ENCODE results near the gene SLC35A4. TPM values are rescaled to one million over a fixed set of nuclear protein-coding genes. Genes with fewer than 3 reads are reported as not detected.
A peak's percentile ranks its signal among the peaks of the same experiment; 100 is the strongest.

Gene SLC35A4
- total RNA-seq, 1 donor from 2014 or later, result 59.9 TPM

- no peaks in the 10 kb centered on the region for H3K9me3 Mint-ChIP-seq (ENCODE audit: unreplicated experiment)
- no peak for FAIRE-seq
- H3K36me3 Mint-ChIP-seq (ENCODE audit: low read depth, unreplicated experiment), result peaks cover 28% of the 10 kb centered on the region
Measured at GRCh38 chr5:140557136-140557805, 7.4 kb upstream of the SLC35A4 start, which contains the start of gene SRA1. SRA1 (minus strand) TSS chr5:140557473; CDS start chr5:140557452, 21 bp downstream.

GRCh38 chr5:140557965-140558364 is 6.7 kb upstream of the SLC35A4 start:
- Histone ChIP-seq H2AFZ (ENCODE audit: low read depth, low read length) (no peak overlapping the region), H3K4me2 (ENCODE audit: low read length) (peak overlapping the region; percentile 86), H3K27me3 (ENCODE audit: insufficient read depth, low read length) (no peaks in the 10 kb centered on the region), H3K4me1 (ENCODE audit: insufficient read depth, low read length) (peaks cover 29% of the 10 kb centered on the region), H4K20me1 (ENCODE audit: insufficient read depth, low read length) (peaks cover 35% of the 10 kb centered on the region), H3K4me3 (ENCODE audit: insufficient read depth, low read depth, low read length) (no peak overlapping the region), H3K79me2 (ENCODE audit: insufficient read depth, low read length) (peaks cover 46% of the 10 kb centered on the region), H3K36me3 (ENCODE audit: insufficient read depth, low read length) (peaks cover 5% of the 10 kb centered on the region), H3K9ac (ENCODE audit: low read length) (peak overlapping the region; percentile 97), H3K27ac (ENCODE audit: low read depth, low read length) (peak overlapping the region; percentile 91), H3K9me3 (ENCODE audit: insufficient read depth, low read depth, low read length) (no peaks in the 10 kb centered on the region)
- Mint-ChIP-seq H3K4me3 (ENCODE audit: unreplicated experiment) (peak overlapping the region; percentile 90), H3K36me3 (ENCODE audit: low read depth, unreplicated experiment) (peaks cover 27% of the 10 kb centered on the region), H3K27me3 (ENCODE audit: low read depth, unreplicated experiment) (no peaks in the 10 kb centered on the region), H3K27ac (ENCODE audit: unreplicated experiment) (peak overlapping the region; percentile 95), H3K4me1 (ENCODE audit: low read depth, unreplicated experiment) (peaks cover 28% of the 10 kb centered on the region), H3K9me3 (ENCODE audit: unreplicated experiment) (no peaks in the 10 kb centered on the region)
- DNase-seq (ENCODE audit: low read depth) (no peak), FAIRE-seq (no peak)
- TF ChIP-seq EZH2 (IDR thresholded peaks at IDR 0.05; ENCODE audit: insufficient read depth, low read length), result no peak
- no peak for TF ChIP-seq CTCF (IDR thresholded peaks at IDR 0.05; ENCODE audit: insufficient read depth, low read depth, low read length)

More at GRCh38 chr5:140557136-140557805, 7.4 kb upstream of the SLC35A4 start, which contains the start of gene SRA1:
- TF ChIP-seq CTCF (IDR thresholded peaks at IDR 0.05; ENCODE audit: insufficient read depth, low read depth, low read length) (no peak), EZH2 (IDR thresholded peaks at IDR 0.05; ENCODE audit: insufficient read depth, low read length) (no peak)
- Histone ChIP-seq H3K27me3 (ENCODE audit: insufficient read depth, low read length) (no peaks in the 10 kb centered on the region), H3K9ac (ENCODE audit: low read length) (peak within 1 kb of the TSS; percentile 97), H3K27ac (ENCODE audit: low read depth, low read length) (peak within 1 kb of the TSS; percentile 91), H4K20me1 (ENCODE audit: insufficient read depth, low read length) (peaks cover 40% of the 10 kb centered on the region), H3K4me1 (ENCODE audit: insufficient read depth, low read length) (peaks cover 29% of the 10 kb centered on the region), H3K4me2 (ENCODE audit: low read length) (peak within 1 kb of the TSS; percentile 86), H3K4me3 (ENCODE audit: insufficient read depth, low read depth, low read length) (peak within 1 kb of the TSS; percentile 86), H3K9me3 (ENCODE audit: insufficient read depth, low read depth, low read length) (no peaks in the 10 kb centered on the region), H3K79me2 (ENCODE audit: insufficient read depth, low read length) (peaks cover 52% of the 10 kb centered on the region), H3K36me3 (ENCODE audit: insufficient read depth, low read length) (peaks cover 10% of the 10 kb centered on the region), H2AFZ (ENCODE audit: low read depth, low read length) (peak within 1 kb of the TSS; percentile 88)
- Mint-ChIP-seq H3K4me3 (ENCODE audit: unreplicated experiment) (peak within 1 kb of the TSS; percentile 90), H3K4me1 (ENCODE audit: low read depth, unreplicated experiment) (peaks cover 28% of the 10 kb centered on the region), H3K27me3 (ENCODE audit: low read depth, unreplicated experiment) (no peaks in the 10 kb centered on the region), H3K27ac (ENCODE audit: unreplicated experiment) (peak within 1 kb of the TSS; percentile 95)
- DNase-seq (ENCODE audit: low read depth), result peak; percentile 78

GRCh38 chr5:140558542-140558941 is 6.1 kb upstream of the SLC35A4 start:
- DNase-seq (ENCODE audit: low read depth) (no peak), FAIRE-seq (no peak)
- TF ChIP-seq CTCF (IDR thresholded peaks at IDR 0.05; ENCODE audit: insufficient read depth, low read depth, low read length) (no peak), EZH2 (IDR thresholded peaks at IDR 0.05; ENCODE audit: insufficient read depth, low read length) (no peak)
- Histone ChIP-seq H3K27ac (ENCODE audit: low read depth, low read length) (no peak overlapping the region), H3K4me3 (ENCODE audit: insufficient read depth, low read depth, low read length) (no peak overlapping the region), H3K9ac (ENCODE audit: low read length) (no peak overlapping the region), H2AFZ (ENCODE audit: low read depth, low read length) (no peak overlapping the region), H4K20me1 (ENCODE audit: insufficient read depth, low read length) (peaks cover 29% of the 10 kb centered on the region), H3K79me2 (ENCODE audit: insufficient read depth, low read length) (peaks cover 43% of the 10 kb centered on the region), H3K4me1 (ENCODE audit: insufficient read depth, low read length) (peaks cover 28% of the 10 kb centered on the region), H3K4me2 (ENCODE audit: low read length) (no peak overlapping the region), H3K36me3 (ENCODE audit: insufficient read depth, low read length) (peaks cover under 1% of the 10 kb centered on the region), H3K9me3 (ENCODE audit: insufficient read depth, low read depth, low read length) (no peaks in the 10 kb centered on the region), H3K27me3 (ENCODE audit: insufficient read depth, low read length) (no peaks in the 10 kb centered on the region)
- H3K27me3 Mint-ChIP-seq (ENCODE audit: low read depth, unreplicated experiment), result no peaks in the 10 kb centered on the region
- peaks cover 24% of the 10 kb centered on the region for H3K4me1 Mint-ChIP-seq (ENCODE audit: low read depth, unreplicated experiment)
- peaks cover 22% of the 10 kb centered on the region for H3K36me3 Mint-ChIP-seq (ENCODE audit: low read depth, unreplicated experiment)
- H3K27ac Mint-ChIP-seq (ENCODE audit: unreplicated experiment), result no peak overlapping the region
- H3K9me3 Mint-ChIP-seq (ENCODE audit: unreplicated experiment), result no peaks in the 10 kb centered on the region
- peak overlapping the region; percentile 90 for H3K4me3 Mint-ChIP-seq (ENCODE audit: unreplicated experiment)

Data from astrocyte (in vitro differentiated cells and primary cell).